Fibroblast of the aortic adventitia (primary cell): ENCODE results near the gene FICD. TPM values are rescaled to one million over a fixed set of nuclear protein-coding genes. Genes with fewer than 3 reads are reported as not detected.

Experiments
- DNase-seq: peaks from one replicate; pipeline ENCODE4 v3.0.0-alpha.2; 2010; ENCODE audit warnings: low read depth
- H3K4me3 ChIP-seq: 2 replicates; pipeline ENCODE4 v1.5.1; 2011; ENCODE audit warnings: low read depth, mild to moderate bottlenecking, control low read depth, low read length, moderate library complexity
- CTCF ChIP-seq: IDR thresholded peaks from 2 replicates; pipeline ENCODE4 v1.5.1; 2011; ENCODE audit warnings: mild to moderate bottlenecking, low read length, control low read depth, inconsistent platforms; ENCODE audit not compliant: insufficient read depth
- total RNA-seq: library from RNA; depleted of rRNA; stranded (reverse); fragments of >200 nt; gene quantifications from 2 replicates; pipeline ENCODE4 v1.2.3, GENCODE V29; 2012; ENCODE audit warnings: low replicate concordance

FICD gene
- total RNA-seq, 1 donor: 11.6 TPM

DNA sequence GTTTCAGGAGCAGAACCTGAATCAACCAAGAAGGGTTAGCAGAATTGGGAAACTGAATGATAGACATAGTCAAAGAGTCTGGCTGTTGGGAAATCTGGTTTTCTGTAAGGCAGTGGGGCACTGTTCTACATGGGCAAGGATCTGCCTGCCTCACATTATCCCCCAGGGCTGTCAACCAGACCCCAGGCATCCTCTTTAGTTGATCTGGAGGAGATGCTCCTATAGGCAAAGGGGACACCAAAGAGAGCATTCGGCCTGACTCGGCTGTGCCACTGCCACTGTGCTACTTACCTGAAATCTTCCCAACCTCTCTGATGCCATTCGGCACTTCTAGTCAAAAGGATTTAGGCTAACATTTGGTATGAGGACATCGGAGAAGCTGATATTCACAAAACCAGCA, 51.4 kb downstream of the FICD start:
- no peak overlapping the region for H3K4me3 ChIP-seq
- TF ChIP-seq CTCF: no peak
- DNase-seq: no peak

DNA sequence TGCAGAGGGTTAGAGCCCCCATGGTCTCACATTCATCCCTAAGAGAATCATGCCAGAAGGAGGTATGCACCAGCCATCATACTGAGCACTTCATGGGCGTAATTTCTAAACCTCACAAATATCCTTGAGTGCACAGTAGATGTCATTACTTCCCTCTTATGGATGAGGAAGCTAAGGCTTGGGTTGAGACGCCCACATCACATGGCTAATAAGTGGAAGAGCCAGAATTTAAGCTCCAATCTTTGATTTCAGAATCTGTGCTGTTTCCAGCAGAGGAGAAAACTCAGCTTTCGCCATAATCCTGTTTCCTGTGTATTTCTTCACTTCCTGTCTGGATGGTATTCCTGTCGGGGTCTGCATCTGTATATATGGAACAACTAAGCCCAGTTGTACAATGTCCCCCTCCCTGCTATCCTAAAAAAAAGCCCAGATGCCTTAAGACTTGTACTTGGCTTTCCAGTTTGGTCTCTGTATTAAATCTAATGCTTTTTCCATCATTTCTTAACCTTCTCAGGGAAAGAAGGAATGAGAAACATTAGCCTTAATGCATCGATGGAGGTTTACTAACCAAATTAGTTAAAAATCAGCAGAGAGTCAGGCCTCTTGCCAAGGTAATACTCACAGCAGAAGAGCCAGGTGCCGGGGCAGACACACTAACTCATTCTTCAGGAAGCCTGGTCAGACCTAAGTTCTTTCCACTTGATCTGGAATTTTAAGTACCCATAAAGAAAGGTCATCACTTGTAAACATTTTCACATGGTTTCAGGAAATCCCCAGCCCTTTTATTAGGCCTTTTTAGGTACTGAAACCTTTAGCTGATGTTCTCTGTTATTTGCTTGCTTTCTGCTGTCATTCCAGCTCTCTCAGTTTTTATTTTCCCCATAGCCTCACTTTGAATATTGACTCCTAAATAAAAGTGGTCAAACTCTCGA, 52.6 kb downstream of the FICD start:
- H3K4me3 ChIP-seq: no peak overlapping the region
- DNase-seq: no peak
- TF ChIP-seq CTCF: no peak

DNA sequence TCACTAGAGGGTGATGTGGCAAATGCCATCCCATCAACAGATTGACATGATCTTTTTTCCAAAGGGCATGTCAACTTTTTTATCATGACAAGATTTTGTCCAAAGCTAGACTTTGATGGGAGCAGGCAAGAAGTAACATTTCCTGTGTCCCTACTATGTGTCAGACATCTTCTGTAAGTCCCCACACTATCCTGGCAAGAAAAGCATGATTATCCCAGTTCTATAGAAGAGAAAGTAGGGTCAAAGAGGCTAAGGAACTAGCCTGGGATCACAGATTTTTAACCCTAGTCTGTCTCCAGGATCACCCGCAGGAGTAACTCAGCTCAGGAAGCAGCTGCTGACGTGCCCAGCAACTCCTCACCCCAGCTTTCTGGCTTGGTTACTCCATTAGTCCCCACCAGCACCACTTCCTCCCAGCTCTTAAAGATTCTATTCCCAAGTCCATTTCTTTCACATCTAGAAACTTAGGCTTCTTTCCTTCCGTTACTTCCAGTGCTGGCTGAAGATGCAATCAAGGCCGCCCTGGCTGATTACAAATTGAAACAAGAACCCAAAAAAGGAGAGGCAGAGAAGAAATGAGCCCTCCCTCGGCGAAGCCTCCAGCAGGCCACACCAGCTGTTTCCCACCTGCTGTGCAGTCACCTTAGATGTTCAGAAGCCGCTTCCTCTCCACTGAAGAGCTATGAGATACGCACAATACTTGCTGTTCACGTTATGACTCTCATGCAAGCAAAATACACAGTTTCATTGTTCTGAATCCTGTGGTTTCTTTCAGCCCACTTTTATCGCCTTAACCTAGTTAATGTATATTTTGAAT, 53.5 kb downstream of the FICD start:
- TF ChIP-seq CTCF: no peak
- no peak for DNase-seq
- H3K4me3 ChIP-seq: no peak overlapping the region

Other genes with a start within 250 kb of the FICD start
- 0.54 TPM in 1 of 2 replicates, not detected in the other for gene CMKLR1, start 176.0 kb upstream of the FICD start, total RNA-seq
- 46.6 and 105 TPM in 2 replicates for gene SART3, start 45.9 kb downstream of the FICD start, total RNA-seq
- 136 TPM in 2 replicates for gene ISCU, start 47.3 kb downstream of the FICD start, total RNA-seq
- gene TMEM119, start 82.8 kb downstream of the FICD start, total RNA-seq: 58.4 and 164 TPM in 2 replicates
- 0.57 and 1.5 TPM in 2 replicates for gene SELPLG, start 118.6 kb downstream of the FICD start, total RNA-seq
- gene CORO1C, start 216.2 kb downstream of the FICD start, total RNA-seq: 202 and 234 TPM in 2 replicates